ENCODE results near the gene MMP23B.
"Not testable (repeated sequence)": the region's sequence is repeated elsewhere in the genome, so short reads cannot be mapped to it uniquely, and the experiment has no call there.

Gene MMP23B

GRCh38 chr1:1671365-1672119 is 39.6 kb downstream of the MMP23B start:
- DNase-seq = no peak

GRCh38 chr1:1672181-1672965 is 40.4 kb downstream of the MMP23B start:
- no peak for DNase-seq

GRCh38 chr1:1674806-1675205 is 42.8 kb downstream of the MMP23B start:
- not testable (repeated sequence) for DNase-seq

GRCh38 chr1:1675218-1675617 is 43.2 kb downstream of the MMP23B start:
- DNase-seq = not testable (repeated sequence)

GRCh38 chr1:1676087-1676486 is 44.1 kb downstream of the MMP23B start:
- not testable (repeated sequence) for DNase-seq

GRCh38 chr1:1677718-1678580 is 46.0 kb downstream of the MMP23B start:
- DNase-seq = no peak

- DNase-seq = no peak
These were observed 46.8 kb downstream of the MMP23B start for GRCh38 chr1:1678581-1679380.

- no peak for DNase-seq
These were observed 48.3 kb downstream of the MMP23B start for GRCh38 chr1:1680031-1680911.

GRCh38 chr1:1680912-1681273 is 48.9 kb downstream of the MMP23B start:
- no peak for DNase-seq

- no peak for DNase-seq
These were observed 51.3 kb downstream of the MMP23B start for GRCh38 chr1:1683104-1683905.

All from NCI-H2171 (cell line).